GM19043 (cell line): ENCODE results near the gene HAAO.
A peak's percentile ranks its signal among the peaks of the same experiment; 100 is the strongest.

Experiments used
- ATAC-seq: cut with Tn5 transposase; IDR thresholded peaks from one replicate; pipeline ENCODE4 v1.9.1; 2021; ENCODE audit warnings: low read depth; ENCODE audit not compliant: unreplicated experiment

HAAO gene

GRCh38 chr2:42794271-42795046 is 2.1 kb upstream of the HAAO start:
- no peak for ATAC-seq

- no peak for ATAC-seq
Measured at GRCh38 chr2:42793334-42794270, 1.2 kb upstream of the HAAO start.

GRCh38 chr2:42792087-42792582 is 248 bp downstream of the HAAO start:
- no peak for ATAC-seq

- ATAC-seq: no peak
Measured at GRCh38 chr2:42791606-42792005, 777 bp downstream of the HAAO start.

- no peak for ATAC-seq
Measured at GRCh38 chr2:42789751-42790150, 2.6 kb downstream of the HAAO start.

- ATAC-seq: no peak
Measured at GRCh38 chr2:42788882-42789281, 3.5 kb downstream of the HAAO start.

- no peak for ATAC-seq
Measured at GRCh38 chr2:42788478-42788793, 3.9 kb downstream of the HAAO start.

- ATAC-seq: no peak
Measured at GRCh38 chr2:42787788-42788477, 4.5 kb downstream of the HAAO start.

GRCh38 chr2:42787424-42787787 is 5.0 kb downstream of the HAAO start:
- ATAC-seq: no peak

- ATAC-seq: no peak
Measured at GRCh38 chr2:42786561-42787345, 5.6 kb downstream of the HAAO start.

GRCh38 chr2:42784204-42784880 is 8.0 kb downstream of the HAAO start:
- ATAC-seq: no peak

- ATAC-seq: no peak
Measured at GRCh38 chr2:42783511-42783910, 8.9 kb downstream of the HAAO start.

GRCh38 chr2:42781181-42781580 is 11.2 kb downstream of the HAAO start:
- ATAC-seq: no peak

GRCh38 chr2:42777883-42778805 is 14.2 kb downstream of the HAAO start:
- ATAC-seq: no peak

- ATAC-seq: no peak
Measured at GRCh38 chr2:42775810-42776209, 16.6 kb downstream of the HAAO start.

GRCh38 chr2:42775186-42775585 is 17.2 kb downstream of the HAAO start:
- ATAC-seq: peak; percentile 51

- no peak for ATAC-seq
Measured at GRCh38 chr2:42771546-42772153, 20.7 kb downstream of the HAAO start.
